Glutamatergic neuron (in vitro differentiated cells): ENCODE data around the gene PUS10. TPM values are rescaled to one million over a fixed set of nuclear protein-coding genes. Genes with fewer than 3 reads are reported as not detected.

Source experiments
- DNase-seq: peaks from one replicate; pipeline ENCODE4 v3.0.0; 2022
- H3K27ac Mint-ChIP-seq: one replicate; pipeline ENCODE4 v1.8.0; 2020; ENCODE audit warnings: mild to moderate bottlenecking, mixed read lengths, inconsistent platforms; ENCODE audit not compliant: unreplicated experiment
- H3K27me3 Mint-ChIP-seq: one replicate; pipeline ENCODE4 v1.8.0; 2020; ENCODE audit warnings: mild to moderate bottlenecking, moderate library complexity, mixed read lengths, inconsistent platforms; ENCODE audit not compliant: unreplicated experiment
- H3K36me3 Mint-ChIP-seq: one replicate; pipeline ENCODE4 v1.8.0; 2020; ENCODE audit warnings: mild to moderate bottlenecking, mixed read lengths, inconsistent platforms; ENCODE audit not compliant: unreplicated experiment
- H3K4me1 Mint-ChIP-seq: one replicate; pipeline ENCODE4 v1.8.0; 2020; ENCODE audit warnings: mild to moderate bottlenecking, low read depth, mixed read lengths, inconsistent platforms; ENCODE audit not compliant: unreplicated experiment
- H3K4me3 Mint-ChIP-seq: one replicate; pipeline ENCODE4 v1.8.0; 2020; ENCODE audit warnings: mild to moderate bottlenecking, mixed read lengths, inconsistent platforms; ENCODE audit not compliant: unreplicated experiment
- H3K9me3 Mint-ChIP-seq: one replicate; pipeline ENCODE4 v1.8.0; 2020; ENCODE audit warnings: mild to moderate bottlenecking, moderate library complexity, mixed read lengths, inconsistent platforms; ENCODE audit not compliant: unreplicated experiment
- CTCF ChIP-seq: fragments of 200-600 bp; sonication (generic); IDR thresholded peaks from one replicate; pipeline ENCODE4 v1.5.0; 2021; ENCODE audit not compliant: partially characterized antibody, unreplicated experiment
- total RNA-seq: library from RNA; stranded (reverse); fragmentation: NEBNext Ultra II Directional; extraction: Animal tissue kit (Norgen Biotek cat#: 25700); gene quantifications from one replicate; pipeline ENCODE4 v1.2.1, GENCODE V29; 2021; ENCODE audit not compliant: unreplicated experiment

Gene PUS10
- total RNA-seq, 1 donor from 2014 or later = 2.5 TPM

DNA sequence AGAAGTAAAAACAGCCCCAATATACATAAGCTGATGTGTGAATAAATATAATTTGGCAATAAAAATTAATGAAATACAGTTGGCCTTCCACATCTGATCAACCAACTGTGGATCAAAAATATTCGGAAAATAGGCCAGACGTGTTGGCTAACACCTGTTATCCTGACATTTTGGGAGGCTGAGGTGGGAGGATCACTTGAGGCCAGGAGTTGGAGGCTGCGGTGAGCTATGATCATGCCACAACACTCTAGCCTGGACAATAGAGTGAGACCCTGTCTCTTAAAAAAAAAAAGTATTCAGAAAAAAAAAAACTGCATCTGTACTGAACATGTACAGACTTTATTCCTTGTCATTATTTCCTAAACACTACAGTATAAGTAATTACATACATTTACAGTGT lies 11.5 kb upstream of the PUS10 start:
- Mint-ChIP-seq H3K4me1 (no peaks in the 10 kb centered on the region), H3K27me3 (no peaks in the 10 kb centered on the region), H3K36me3 (peaks cover 10% of the 10 kb centered on the region), H3K27ac (no peak overlapping the region), H3K9me3 (peaks cover 1% of the 10 kb centered on the region), H3K4me3 (no peak overlapping the region)
- no peak for TF ChIP-seq CTCF
- DNase-seq = no peak

- peaks cover 2% of the 10 kb centered on the region for H3K27me3 Mint-ChIP-seq
- TF ChIP-seq CTCF = no peak
- no peaks in the 10 kb centered on the region for H3K9me3 Mint-ChIP-seq
- H3K36me3 Mint-ChIP-seq = no peaks in the 10 kb centered on the region
- no peak for DNase-seq
- no peak overlapping the region for H3K27ac Mint-ChIP-seq
- H3K4me3 Mint-ChIP-seq = no peak overlapping the region
- H3K4me1 Mint-ChIP-seq = peaks cover under 1% of the 10 kb centered on the region
Observed at GRCh38 chr2:61023670-61024069, 5.6 kb upstream of the PUS10 start.

GRCh38 chr2:61021228-61021660 lies 3.2 kb upstream of the PUS10 start:
- no peak for TF ChIP-seq CTCF
- peaks cover 2% of the 10 kb centered on the region for H3K4me1 Mint-ChIP-seq
- no peak overlapping the region for H3K4me3 Mint-ChIP-seq
- H3K27ac Mint-ChIP-seq = no peak overlapping the region
- peaks cover 2% of the 10 kb centered on the region for H3K27me3 Mint-ChIP-seq
- DNase-seq = no peak
- no peaks in the 10 kb centered on the region for H3K36me3 Mint-ChIP-seq
- H3K9me3 Mint-ChIP-seq = peaks cover 1% of the 10 kb centered on the region

DNA sequence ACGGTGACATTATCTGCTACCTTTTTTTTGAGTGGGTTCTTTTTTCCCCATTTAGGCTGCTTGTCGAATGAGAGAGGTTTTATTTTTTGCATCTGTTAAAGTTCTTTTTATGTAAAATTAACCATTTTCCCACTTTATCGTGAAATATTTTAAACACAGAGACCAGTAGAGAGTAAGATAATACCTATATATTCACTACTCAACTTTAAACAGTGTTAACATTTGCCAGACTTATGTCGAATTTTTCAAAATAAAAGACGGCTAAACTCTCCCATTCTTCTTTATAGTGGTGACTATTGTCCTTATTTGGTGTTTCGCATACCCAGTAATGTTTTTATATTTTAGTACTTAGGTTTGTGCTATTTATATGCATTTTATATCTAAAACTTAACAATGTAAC lies 743 bp upstream of the PUS10 start:
- DNase-seq = no peak
- no peak for TF ChIP-seq CTCF
- peak overlapping the region; percentile 98 for H3K4me3 Mint-ChIP-seq
- peaks cover 1% of the 10 kb centered on the region for H3K9me3 Mint-ChIP-seq
- no peak overlapping the region for H3K27ac Mint-ChIP-seq
- H3K27me3 Mint-ChIP-seq = no peaks in the 10 kb centered on the region
- H3K4me1 Mint-ChIP-seq = peaks cover 2% of the 10 kb centered on the region
- no peaks in the 10 kb centered on the region for H3K36me3 Mint-ChIP-seq

DNA sequence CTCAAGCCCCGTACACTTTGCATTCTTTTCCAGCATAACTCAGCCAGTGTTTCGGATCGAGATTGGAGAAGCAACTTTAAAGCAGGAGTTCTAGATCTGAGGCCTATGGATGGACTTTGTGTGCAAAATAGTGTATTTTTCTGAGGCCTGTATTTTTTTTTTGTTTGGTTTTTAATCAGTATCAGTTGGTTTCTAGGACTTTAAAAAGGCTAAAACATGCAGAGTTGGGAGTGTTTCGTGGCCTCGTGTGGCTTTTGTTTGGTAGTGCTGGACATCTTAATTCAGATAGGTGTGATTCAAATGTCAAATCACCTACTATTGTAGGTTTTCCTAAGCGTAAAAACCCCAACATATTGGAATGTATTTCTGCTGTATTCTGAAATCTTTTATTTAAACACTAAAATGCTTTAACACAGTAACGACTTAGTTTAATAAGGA lies 282 bp upstream of the PUS10 start:
- no peak for TF ChIP-seq CTCF
- Mint-ChIP-seq H3K36me3 (no peaks in the 10 kb centered on the region), H3K4me1 (peaks cover 2% of the 10 kb centered on the region)

More for the DNA sequence above, 282 bp upstream of the PUS10 start:
- no peaks in the 10 kb centered on the region for H3K27me3 Mint-ChIP-seq
- H3K27ac Mint-ChIP-seq = peak overlapping the region; percentile 92
- peaks cover 1% of the 10 kb centered on the region for H3K9me3 Mint-ChIP-seq
- no peak for DNase-seq
- H3K4me3 Mint-ChIP-seq = peak overlapping the region; percentile 98
